ENCODE measurements around the gene KLK15.

The KLK15 gene

GRCh38 chr19:50808856-50809255, 24.5 kb downstream of the KLK15 start:
- in situ Hi-C loops (cut with MboI; ENCODE audit: low sequenced_read_pairs, unreplicated experiment), result no loop called here
- DNase-seq (ENCODE audit: low spot score), result no peak
- no peak for TF ChIP-seq CTCF (IDR thresholded peaks at IDR 0.05; ENCODE audit: borderline replicate concordance, control extremely low read depth, extremely low read depth, insufficient read depth, missing control alignments)

GRCh38 chr19:50804420-50805272, 28.7 kb downstream of the KLK15 start:
- in situ Hi-C loops (cut with MboI; ENCODE audit: low sequenced_read_pairs, unreplicated experiment), result no loop called here
- no peak for TF ChIP-seq CTCF (IDR thresholded peaks at IDR 0.05; ENCODE audit: borderline replicate concordance, control extremely low read depth, extremely low read depth, insufficient read depth, missing control alignments)
- DNase-seq (ENCODE audit: low spot score), result peak; percentile 98

DNA sequence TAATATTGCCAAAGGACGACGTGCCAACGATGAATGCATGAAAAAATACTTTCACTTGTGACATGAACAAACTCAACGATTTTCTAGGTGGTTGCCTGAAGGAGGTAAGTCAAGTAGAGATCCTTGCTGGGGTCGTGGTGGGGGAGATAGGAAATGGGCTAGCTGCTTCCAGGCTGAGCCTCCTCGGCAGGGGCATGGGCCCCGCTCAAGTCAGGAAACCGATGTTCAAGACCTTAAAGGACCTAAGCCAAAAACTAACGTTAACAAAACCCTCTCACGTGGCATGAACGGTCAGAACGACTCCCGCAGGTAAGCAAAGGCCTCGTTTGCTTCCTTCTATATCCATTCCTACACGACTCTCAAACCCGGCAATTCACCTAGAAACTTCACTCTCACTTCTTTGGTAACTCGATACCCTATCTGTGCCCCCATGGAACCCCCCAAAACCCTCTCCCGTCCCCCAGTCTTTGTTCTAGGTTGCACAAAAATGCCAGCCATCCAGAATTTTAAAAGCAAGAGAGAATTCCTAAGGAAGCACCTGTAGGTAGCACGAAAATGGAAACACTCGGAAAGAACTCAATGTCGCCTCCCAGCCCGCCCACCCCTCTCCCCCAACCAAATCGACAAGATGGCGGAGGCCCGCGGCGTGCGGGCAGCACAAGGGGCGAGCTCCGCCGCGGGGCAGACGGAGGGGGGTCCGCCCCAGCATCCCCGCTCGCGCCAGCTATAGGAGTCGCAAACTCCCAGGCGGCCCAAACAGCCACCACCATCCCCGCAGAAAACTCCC, 29.5 kb downstream of the KLK15 start:
- peak; percentile 63 for DNase-seq (ENCODE audit: low spot score)
- TF ChIP-seq CTCF (IDR thresholded peaks at IDR 0.05; ENCODE audit: borderline replicate concordance, control extremely low read depth, extremely low read depth, insufficient read depth, missing control alignments), result no peak
- in situ Hi-C loops (cut with MboI; ENCODE audit: low sequenced_read_pairs, unreplicated experiment), result no loop called here

DNA sequence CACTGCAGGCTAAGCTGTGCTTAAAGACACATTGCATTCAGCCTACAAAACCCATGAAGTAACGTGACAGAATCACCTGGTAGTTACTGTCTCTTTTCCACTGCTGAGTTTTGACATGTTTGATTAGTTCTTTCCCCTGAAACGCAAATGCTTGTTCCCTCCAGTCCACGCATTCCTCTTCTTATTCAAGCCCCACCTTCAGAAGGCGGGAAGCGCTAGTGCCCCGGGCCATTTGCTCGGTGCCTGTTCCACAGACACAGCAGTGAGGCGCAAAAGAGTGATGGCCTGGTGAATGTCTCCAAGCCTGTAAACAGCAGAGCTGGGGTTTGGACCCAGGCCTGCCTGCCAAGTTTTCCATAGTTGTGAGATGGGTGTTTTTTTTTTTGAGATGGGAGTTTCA, 32.3 kb downstream of the KLK15 start:
- in situ Hi-C loops (cut with MboI; ENCODE audit: low sequenced_read_pairs, unreplicated experiment), result no loop called here
- no peak for TF ChIP-seq CTCF (IDR thresholded peaks at IDR 0.05; ENCODE audit: borderline replicate concordance, control extremely low read depth, extremely low read depth, insufficient read depth, missing control alignments)
- DNase-seq (ENCODE audit: low spot score), result no peak

GRCh38 chr19:50799547-50799851, 33.9 kb downstream of the KLK15 start:
- DNase-seq (ENCODE audit: low spot score), result no peak
- in situ Hi-C loops (cut with MboI; ENCODE audit: low sequenced_read_pairs, unreplicated experiment), result loop anchor here (10.0 to 25.0 kb wide), 3 partner anchors 115 to 437 kb away; partner anchors contain the start of genes KLK4 and NAPSA
- no peak for TF ChIP-seq CTCF (IDR thresholded peaks at IDR 0.05; ENCODE audit: borderline replicate concordance, control extremely low read depth, extremely low read depth, insufficient read depth, missing control alignments)

DNA sequence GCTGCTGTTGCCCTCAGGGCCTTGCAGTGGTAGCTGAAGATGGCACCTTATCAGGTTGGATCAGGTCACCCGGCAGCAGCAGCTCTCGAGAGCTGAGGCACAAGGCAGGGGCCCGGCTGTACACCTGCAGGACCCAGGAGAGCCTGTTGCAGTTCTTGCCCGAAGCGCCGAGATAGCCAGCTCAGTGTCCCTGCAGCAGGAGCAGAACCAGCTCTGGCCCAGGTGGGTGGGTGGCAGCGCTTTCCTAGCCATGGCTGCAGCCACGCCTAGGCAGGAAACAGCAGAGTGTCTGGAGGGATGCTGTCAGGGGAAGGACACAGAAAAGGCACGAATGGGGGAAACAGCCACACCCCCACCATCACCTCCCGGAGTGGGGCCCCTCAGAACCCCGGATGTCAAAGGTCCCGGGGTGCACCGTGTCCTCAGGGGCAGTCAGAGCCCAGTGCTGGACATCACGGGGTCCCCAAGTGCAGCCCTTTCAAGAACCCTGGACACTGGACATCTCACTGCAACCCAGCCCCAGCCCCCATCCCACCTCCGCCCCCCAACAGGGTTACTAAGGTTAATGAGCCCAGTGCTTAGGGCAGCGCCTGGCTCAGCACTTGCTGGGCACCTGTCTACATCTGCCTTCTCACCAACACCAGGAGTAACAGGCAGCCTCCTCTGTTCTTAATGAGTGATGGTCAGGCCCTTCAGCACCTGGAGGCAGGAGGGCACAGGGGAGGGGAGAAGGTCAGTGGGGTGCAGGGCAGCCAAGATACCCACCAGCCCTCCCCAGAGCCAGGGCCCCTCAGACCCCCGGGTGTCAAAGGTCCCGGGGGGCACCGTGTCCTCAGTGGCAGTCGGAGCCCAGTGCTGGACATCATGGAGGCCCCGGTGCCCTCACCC, 34.5 kb downstream of the KLK15 start:
- no peak for TF ChIP-seq CTCF (IDR thresholded peaks at IDR 0.05; ENCODE audit: borderline replicate concordance, control extremely low read depth, extremely low read depth, insufficient read depth, missing control alignments)
- no peak for DNase-seq (ENCODE audit: low spot score)
- in situ Hi-C loops (cut with MboI; ENCODE audit: low sequenced_read_pairs, unreplicated experiment), result loop anchor here (10.0 to 25.0 kb wide), 3 partner anchors 116 to 437 kb away; partner anchors contain the start of genes KLK4 and NAPSA
